Activated T-cell treated with anti-CD3 and anti-CD28 coated beads, Interleukin-2, amount 50 U/mL, for 24 hours (primary cell): Measurements from ENCODE around the gene CPA4.

Experiments
- DNase-seq: peaks from one replicate; pipeline ENCODE4 v3.0.0-alpha.2; 2020
- H3K27ac Mint-ChIP-seq: 2 replicates; pipeline ENCODE4 v1.8.0; 2020; ENCODE audit warnings: mild to moderate bottlenecking, mixed read lengths
- H3K27me3 Mint-ChIP-seq: 2 replicates; pipeline ENCODE4 v1.8.0; 2020; ENCODE audit warnings: mixed read lengths
- H3K36me3 Mint-ChIP-seq: 2 replicates; pipeline ENCODE4 v1.8.0; 2020; ENCODE audit warnings: low read depth, mixed read lengths
- H3K4me1 Mint-ChIP-seq: 2 replicates; pipeline ENCODE4 v1.8.0; 2020; ENCODE audit warnings: low read depth, mixed read lengths
- H3K4me3 Mint-ChIP-seq: 2 replicates; pipeline ENCODE4 v1.8.0; 2020; ENCODE audit warnings: mild to moderate bottlenecking, moderate library complexity, mixed read lengths
- H3K9me3 Mint-ChIP-seq: 2 replicates; pipeline ENCODE4 v1.8.0; 2020; ENCODE audit warnings: mixed read lengths

Gene CPA4

GRCh38 chr7:130367088-130367755 lies 74.3 kb downstream of the CPA4 start:
- Mint-ChIP-seq H3K27ac (peak overlapping the region; percentile 41), H3K4me1 (peaks cover 52% of the 10 kb centered on the region), H3K4me3 (peak overlapping the region; percentile 21), H3K27me3 (no peaks in the 10 kb centered on the region), H3K36me3 (no peaks in the 10 kb centered on the region), H3K9me3 (peaks cover 6% of the 10 kb centered on the region)
- peak; percentile 48 for DNase-seq

- no peaks in the 10 kb centered on the region for H3K36me3 Mint-ChIP-seq
- no peak for DNase-seq
- peaks cover 6% of the 10 kb centered on the region for H3K9me3 Mint-ChIP-seq
- no peak overlapping the region for H3K4me3 Mint-ChIP-seq
- H3K4me1 Mint-ChIP-seq: peaks cover 50% of the 10 kb centered on the region
- no peaks in the 10 kb centered on the region for H3K27me3 Mint-ChIP-seq
- no peak overlapping the region for H3K27ac Mint-ChIP-seq
Measured at GRCh38 chr7:130367836-130368746, 75.1 kb downstream of the CPA4 start.

- Mint-ChIP-seq H3K9me3 (peaks cover 6% of the 10 kb centered on the region), H3K27me3 (no peaks in the 10 kb centered on the region), H3K36me3 (no peaks in the 10 kb centered on the region), H3K4me3 (no peak overlapping the region), H3K4me1 (peaks cover 42% of the 10 kb centered on the region), H3K27ac (peak overlapping the region; percentile 57)
- no peak for DNase-seq
Measured at GRCh38 chr7:130369110-130369711, 76.2 kb downstream of the CPA4 start.

GRCh38 chr7:130369831-130370550 lies 77.0 kb downstream of the CPA4 start:
- Mint-ChIP-seq H3K27ac (no peak overlapping the region), H3K9me3 (peaks cover 6% of the 10 kb centered on the region)

GRCh38 chr7:130371046-130371445 lies 78.1 kb downstream of the CPA4 start:
- DNase-seq: no peak
- H3K36me3 Mint-ChIP-seq: no peaks in the 10 kb centered on the region
- H3K27ac Mint-ChIP-seq: no peak overlapping the region
- H3K27me3 Mint-ChIP-seq: no peaks in the 10 kb centered on the region
- peaks cover 32% of the 10 kb centered on the region for H3K4me1 Mint-ChIP-seq
- no peak overlapping the region for H3K4me3 Mint-ChIP-seq
- peaks cover 6% of the 10 kb centered on the region for H3K9me3 Mint-ChIP-seq

More at GRCh38 chr7:130369831-130370550, 77.0 kb downstream of the CPA4 start:
- Mint-ChIP-seq H3K4me1 (peaks cover 42% of the 10 kb centered on the region), H3K4me3 (no peak overlapping the region), H3K27me3 (no peaks in the 10 kb centered on the region), H3K36me3 (no peaks in the 10 kb centered on the region)
- DNase-seq: no peak

GRCh38 chr7:130372402-130373165 lies 79.6 kb downstream of the CPA4 start:
- no peak for DNase-seq
- Mint-ChIP-seq H3K4me1 (peaks cover 20% of the 10 kb centered on the region), H3K27me3 (no peaks in the 10 kb centered on the region), H3K36me3 (no peaks in the 10 kb centered on the region), H3K27ac (no peak overlapping the region), H3K4me3 (no peak overlapping the region), H3K9me3 (peaks cover 10% of the 10 kb centered on the region)
